ENCODE measurements around the gene DENND2A.

DENND2A gene

GRCh38 chr7:140640727-140641523, at the start of gene DENND2A:
Gene DENND2A, minus strand, starts transcription at chr7:140640813. Its CDS starts 38,416 bp downstream, at chr7:140602397.
- TF ChIP-seq CTCF (IDR thresholded peaks at IDR 0.05), result no peak

GRCh38 chr7:140689199-140690152, 48.9 kb upstream of the DENND2A start:
- no peak for TF ChIP-seq CTCF (IDR thresholded peaks at IDR 0.05)

- TF ChIP-seq CTCF (IDR thresholded peaks at IDR 0.05), result no peak
Observed at GRCh38 chr7:140688341-140688740, 47.7 kb upstream of the DENND2A start.

- no peak for TF ChIP-seq CTCF (IDR thresholded peaks at IDR 0.05)
Observed at GRCh38 chr7:140686921-140687320, 46.3 kb upstream of the DENND2A start.

- TF ChIP-seq CTCF (IDR thresholded peaks at IDR 0.05), result no peak
Observed at GRCh38 chr7:140685407-140686087, 44.9 kb upstream of the DENND2A start.

GRCh38 chr7:140684066-140684950, 43.7 kb upstream of the DENND2A start:
- TF ChIP-seq CTCF (IDR thresholded peaks at IDR 0.05), result no peak

All from LNCAP (cell line).